Colonic mucosa (tissue), 4 donors: Measurements from ENCODE around the gene CEBPZOS. TPM values are rescaled to one million over a fixed set of nuclear protein-coding genes. Genes with fewer than 3 reads are reported as not detected.

Source experiments
- DNase-seq: peaks from one replicate; pipeline ENCODE4 v3.0.0-alpha.2; 2020
- H3K27ac ChIP-seq: fragments of 200-600 bp; one replicate; pipeline ENCODE4 v1.8.0; 2021
- H3K27me3 ChIP-seq: fragments of 200-600 bp; one replicate; pipeline ENCODE4 v1.8.0; 2021
- H3K36me3 ChIP-seq: fragments of 200-600 bp; one replicate; pipeline ENCODE4 v1.8.0; 2021
- H3K4me1 ChIP-seq: fragments of 200-600 bp; one replicate; pipeline ENCODE4 v1.8.0; 2021; ENCODE audit warnings: mild to moderate bottlenecking
- H3K4me3 ChIP-seq: fragments of 200-600 bp; one replicate; pipeline ENCODE4 v1.8.0; 2021
- H3K9ac ChIP-seq, 2 donors: one replicate each; pipeline ENCODE4 v1.7.0; 2013; ENCODE audit warnings: control low read depth in 2 of 2, low read depth in 2 of 2, low read length in 2 of 2
- H3K9me3 ChIP-seq: fragments of 200-600 bp; one replicate; pipeline ENCODE4 v1.8.0; 2021
- intact Hi-C: fragments of 100-400 bp; cut with DNase I; formaldehyde crosslinking; loops from one replicate; pipeline ENCODE4 v1.14.1; 2022
- total RNA-seq, 2 donors: library from RNA; stranded (reverse); fragmentation: NEBNext Ultra II Directional in 1 of 2; extraction: Animal tissue kit (Norgen Biotek cat#: 25700) in 1 of 2; gene quantifications; one replicate each; pipeline ENCODE4 v1.2.1, GENCODE V29; 2021
- TF ChIP-seq, protein P1 (sequence below): fragments of 200-600 bp; IDR thresholded peaks from one replicate; pipeline ENCODE4 v1.8.0; 2022; ENCODE audit warnings: antibody characterized with exemption, mild to moderate bottlenecking
- donor health status: healthy.
- donor health status: DM: no; HTN: no; CAD: no.
- donor health status: DM: no; HTN: no; CAD: no.

CEBPZOS gene
- total RNA-seq, 2 donors from 2014 or later: 43.1 to 49.4 TPM

DNA sequence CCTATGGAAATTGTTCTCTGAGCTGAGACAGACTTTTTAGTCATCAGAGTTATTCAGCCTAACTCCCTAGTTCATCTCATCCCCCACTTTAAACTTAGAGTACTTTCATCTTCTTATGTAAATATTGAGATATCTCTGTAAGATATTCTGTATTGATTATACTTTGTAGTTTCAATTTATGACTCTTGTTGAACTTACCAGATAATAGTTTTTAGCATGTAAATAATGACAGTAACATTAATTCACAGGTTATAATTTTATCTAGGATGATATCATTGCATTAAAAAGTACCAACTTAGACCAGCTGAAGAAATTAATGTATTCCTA lies 24.7 kb upstream of the CEBPZOS start:
- no peak for DNase-seq
- H3K27ac ChIP-seq: no peak overlapping the region
- no peak overlapping the region for H3K9ac ChIP-seq
- H3K4me3 ChIP-seq: no peak overlapping the region
- H3K36me3 ChIP-seq: no peaks in the 10 kb centered on the region
- H3K9me3 ChIP-seq: no peaks in the 10 kb centered on the region
- TF ChIP-seq, protein P1, sequence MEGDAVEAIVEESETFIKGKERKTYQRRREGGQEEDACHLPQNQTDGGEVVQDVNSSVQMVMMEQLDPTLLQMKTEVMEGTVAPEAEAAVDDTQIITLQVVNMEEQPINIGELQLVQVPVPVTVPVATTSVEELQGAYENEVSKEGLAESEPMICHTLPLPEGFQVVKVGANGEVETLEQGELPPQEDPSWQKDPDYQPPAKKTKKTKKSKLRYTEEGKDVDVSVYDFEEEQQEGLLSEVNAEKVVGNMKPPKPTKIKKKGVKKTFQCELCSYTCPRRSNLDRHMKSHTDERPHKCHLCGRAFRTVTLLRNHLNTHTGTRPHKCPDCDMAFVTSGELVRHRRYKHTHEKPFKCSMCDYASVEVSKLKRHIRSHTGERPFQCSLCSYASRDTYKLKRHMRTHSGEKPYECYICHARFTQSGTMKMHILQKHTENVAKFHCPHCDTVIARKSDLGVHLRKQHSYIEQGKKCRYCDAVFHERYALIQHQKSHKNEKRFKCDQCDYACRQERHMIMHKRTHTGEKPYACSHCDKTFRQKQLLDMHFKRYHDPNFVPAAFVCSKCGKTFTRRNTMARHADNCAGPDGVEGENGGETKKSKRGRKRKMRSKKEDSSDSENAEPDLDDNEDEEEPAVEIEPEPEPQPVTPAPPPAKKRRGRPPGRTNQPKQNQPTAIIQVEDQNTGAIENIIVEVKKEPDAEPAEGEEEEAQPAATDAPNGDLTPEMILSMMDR: no peak
- no peaks in the 10 kb centered on the region for H3K4me1 ChIP-seq
- intact Hi-C loops: no loop called here
- no peaks in the 10 kb centered on the region for H3K27me3 ChIP-seq

DNA sequence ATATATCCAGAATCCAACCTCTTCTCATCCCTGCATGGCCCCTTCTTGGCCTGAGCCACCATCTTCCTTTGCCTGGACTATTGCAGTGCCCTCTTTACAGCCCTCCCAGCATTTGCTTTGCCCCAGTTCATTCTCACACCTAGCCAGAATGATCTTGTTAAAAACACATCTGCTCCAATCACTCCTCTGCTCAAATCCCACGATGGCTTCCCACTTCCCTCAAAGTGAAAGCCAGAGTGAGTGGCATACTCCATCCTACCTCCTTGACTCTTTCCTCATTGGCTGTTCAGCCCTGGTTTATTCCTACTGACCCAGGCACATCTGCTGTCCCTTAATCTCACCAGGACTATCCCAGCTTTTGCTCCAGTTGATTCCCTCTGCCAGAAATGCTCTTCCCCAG lies 22.6 kb upstream of the CEBPZOS start:
- Histone ChIP-seq H3K9ac (no peak overlapping the region), H3K9me3 (no peaks in the 10 kb centered on the region), H3K27ac (no peak overlapping the region), H3K4me1 (no peaks in the 10 kb centered on the region), H3K4me3 (no peak overlapping the region), H3K36me3 (no peaks in the 10 kb centered on the region), H3K27me3 (no peaks in the 10 kb centered on the region)
- intact Hi-C loops: no loop called here
- TF ChIP-seq, protein P1: no peak
- no peak for DNase-seq

DNA sequence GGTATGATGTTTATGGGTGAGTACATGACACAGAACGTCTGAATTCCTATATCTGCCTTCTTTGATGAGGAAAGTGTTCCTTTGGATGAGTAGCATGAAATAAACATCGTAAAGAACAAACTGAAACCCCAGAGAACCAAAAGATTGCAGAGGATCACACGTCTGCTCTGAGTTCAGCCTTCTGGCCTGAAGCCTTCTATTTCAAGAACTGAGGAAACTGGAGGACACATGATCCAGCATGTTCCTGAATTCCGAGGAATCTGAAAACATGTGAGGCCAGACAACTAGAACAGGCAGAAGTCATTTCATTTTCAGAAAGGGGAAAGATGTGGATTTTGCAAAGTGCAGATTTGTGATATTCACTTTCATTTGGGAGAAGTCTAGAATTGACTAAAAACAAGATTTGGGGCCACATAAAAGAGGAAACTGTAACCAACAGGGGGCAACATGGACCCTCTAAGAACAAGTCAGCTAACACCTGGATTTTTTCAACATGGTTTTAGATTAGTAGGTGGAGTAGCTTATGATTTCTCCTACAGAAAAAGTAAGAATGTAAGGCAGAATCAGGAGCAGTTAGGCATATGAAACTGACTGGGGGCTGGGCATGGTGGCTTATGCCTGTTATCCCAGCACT lies 16.2 kb upstream of the CEBPZOS start:
- H3K4me1 ChIP-seq: no peaks in the 10 kb centered on the region
- no peak overlapping the region for H3K4me3 ChIP-seq
- H3K9ac ChIP-seq: no peak overlapping the region
- intact Hi-C loops: no loop called here
- H3K9me3 ChIP-seq: no peaks in the 10 kb centered on the region
- no peaks in the 10 kb centered on the region for H3K36me3 ChIP-seq
- no peak overlapping the region for H3K27ac ChIP-seq
- TF ChIP-seq, protein P1: no peak
- no peak for DNase-seq
- H3K27me3 ChIP-seq: no peaks in the 10 kb centered on the region

DNA sequence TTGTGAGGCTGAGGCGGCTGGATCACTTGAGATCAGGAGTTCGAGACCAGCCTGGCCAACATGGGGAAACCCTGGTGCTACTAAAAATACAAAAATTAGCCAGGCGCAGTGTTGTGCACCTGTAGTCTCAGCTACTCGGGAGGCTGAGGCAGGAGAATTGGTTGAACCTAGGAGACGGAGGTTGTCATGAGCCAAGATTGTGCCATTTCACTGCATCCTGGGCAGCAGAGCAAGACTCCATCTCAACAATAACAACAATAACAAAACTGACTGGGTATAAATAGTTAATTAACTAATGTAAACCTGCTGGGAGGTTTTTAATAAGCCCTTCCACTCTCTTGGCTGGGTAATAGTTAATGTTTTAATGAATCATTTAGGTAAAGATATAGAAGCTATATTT lies 15.7 kb upstream of the CEBPZOS start:
- Histone ChIP-seq H3K27ac (no peak overlapping the region), H3K27me3 (no peaks in the 10 kb centered on the region), H3K4me3 (no peak overlapping the region), H3K9ac (no peak overlapping the region), H3K9me3 (no peaks in the 10 kb centered on the region), H3K36me3 (no peaks in the 10 kb centered on the region), H3K4me1 (no peaks in the 10 kb centered on the region)
- TF ChIP-seq, protein P1: no peak
- no peak for DNase-seq
- intact Hi-C loops: no loop called here

DNA sequence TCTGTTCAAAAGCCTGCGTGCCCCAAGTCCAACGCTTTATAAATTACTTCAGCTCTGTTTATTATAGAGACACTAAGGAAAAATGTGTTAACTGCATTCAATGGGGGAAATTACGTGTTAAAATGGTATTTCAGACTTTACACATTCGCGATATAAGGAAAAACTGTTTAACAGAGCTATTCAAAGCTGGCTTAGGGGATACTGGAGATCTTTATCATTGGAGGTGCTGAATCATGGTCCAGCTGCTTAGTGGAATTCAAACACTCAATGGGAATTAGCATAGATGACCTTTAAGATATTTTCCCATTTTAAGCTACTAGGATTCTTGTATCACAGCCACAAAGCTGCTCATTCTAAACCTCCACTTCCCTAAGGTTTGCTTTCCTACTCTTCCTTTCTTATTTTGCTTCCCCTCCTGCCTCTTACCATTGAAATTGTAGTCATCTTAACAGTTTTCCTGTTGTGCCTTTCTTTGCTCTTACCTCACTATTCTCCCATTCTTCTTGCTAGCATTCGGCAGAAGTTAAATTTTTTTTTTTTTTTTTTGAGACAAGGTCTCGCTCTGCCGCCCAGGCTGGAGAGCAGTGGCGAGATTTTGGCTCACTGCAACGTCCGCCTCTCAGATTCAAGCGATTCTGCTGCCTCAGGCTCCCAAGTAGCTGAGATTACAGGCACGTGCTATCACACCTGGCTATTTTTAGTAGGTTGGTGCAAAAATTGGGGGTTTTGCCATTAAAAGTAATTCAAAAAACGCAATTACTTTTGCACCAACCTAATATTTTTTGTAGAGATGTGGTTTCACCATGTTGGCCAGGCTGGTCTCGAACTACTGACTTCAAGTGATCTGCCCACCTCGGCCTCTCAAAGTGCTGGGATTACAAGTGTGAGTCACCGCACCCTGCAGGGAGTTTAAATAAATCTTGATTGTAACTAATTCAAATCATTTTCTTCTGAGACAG lies 14.3 kb upstream of the CEBPZOS start:
- Histone ChIP-seq H3K4me1 (no peaks in the 10 kb centered on the region), H3K36me3 (no peaks in the 10 kb centered on the region), H3K4me3 (no peak overlapping the region), H3K27ac (no peak overlapping the region), H3K27me3 (no peaks in the 10 kb centered on the region), H3K9ac (no peak overlapping the region), H3K9me3 (no peaks in the 10 kb centered on the region)
- TF ChIP-seq, protein P1: no peak
- intact Hi-C loops: no loop called here
- DNase-seq: no peak
